Astrocyte (in vitro differentiated cells and primary cell): Measurements from ENCODE around the gene RNLS.

Experiments
- CTCF ChIP-seq: IDR thresholded peaks from 2 replicates; pipeline ENCODE4 v1.5.1; 2011; ENCODE audit warnings: low read depth, mild to moderate bottlenecking, inconsistent platforms, low read length, moderate library complexity; ENCODE audit not compliant: insufficient read depth
- EZH2 ChIP-seq: IDR thresholded peaks from 2 replicates; pipeline ENCODE4 v1.6.1; 2012; ENCODE audit warnings: mild to moderate bottlenecking, low read length, inconsistent platforms; ENCODE audit not compliant: insufficient read depth

- TF ChIP-seq EZH2 (no peak), CTCF (no peak)
Measured at GRCh38 chr10:88385601-88386203, 197.4 kb downstream of the RNLS start.
